PC-3 (cell line): ENCODE results near the gene GRIN1. TPM values are rescaled to one million over a fixed set of nuclear protein-coding genes. Genes with fewer than 3 reads are reported as not detected.
"Not testable (repeated sequence)": the region's sequence is repeated elsewhere in the genome, so short reads cannot be mapped to it uniquely, and the experiment has no call there.

Experiments used
- ATAC-seq: fragments of 200-7000 bp; cut with Tn5 transposase; 2 replicates; pipeline ENCODE4 v1.9.1; 2020; ENCODE audit warnings: mild to moderate bottlenecking, moderate library complexity
- BruUV-seq: library from RNA; stranded (reverse); fragments of 400-500 nt; replicated peaks from 2 replicates; lab custom pipeline; 2021; lab: Mats Ljungman, UMichigan
- CTCF ChIA-PET: fragments of 300-600 bp; sonication (Branson Sonifier 250); formaldehyde crosslinking; loops from one replicate; lab custom pipeline; 2022; ENCODE audit warnings: antibody characterized with exemption; lab: Charles Lee
- POLR2A ChIA-PET: fragments of 300-600 bp; sonication (Branson Sonifier 250); formaldehyde crosslinking; loops from one replicate; lab custom pipeline; 2022; ENCODE audit warnings: antibody characterized with exemption; ENCODE audit not compliant: unreplicated experiment; lab: Charles Lee
- DNase-seq: peaks from one replicate; pipeline ENCODE4 v3.0.0-alpha.2; 2015
- H2AFZ ChIP-seq: fragments of 300-600 bp; sonication (generic); 2 replicates; pipeline ENCODE4 v1.6.0; 2016; ENCODE audit warnings: antibody characterized with exemption, low read length
- H3F3A ChIP-seq: fragments of 300-600 bp; sonication (generic); one replicate; pipeline ENCODE4 v1.6.0; 2017; ENCODE audit warnings: antibody characterized with exemption, low read length, control low read depth, mild to moderate bottlenecking; ENCODE audit not compliant: unreplicated experiment
- H3K27ac ChIP-seq: fragments of 300-600 bp; sonication (generic); 2 replicates; pipeline ENCODE4 v1.5.1; 2016; ENCODE audit warnings: mild to moderate bottlenecking, low read length
- H3K27me3 ChIP-seq: fragments of 300-600 bp; sonication (generic); 2 replicates; pipeline ENCODE4 v1.6.1; 2016; ENCODE audit warnings: low read length, mixed read lengths
- H3K36me3 ChIP-seq: fragments of 300-600 bp; sonication (generic); 2 replicates; pipeline ENCODE4 v1.6.1; 2016; ENCODE audit warnings: low read depth, mixed run types, low read length, mixed read lengths
- H3K4me1 ChIP-seq: fragments of 300-600 bp; sonication (generic); 2 replicates; pipeline ENCODE4 v1.5.1; 2016; ENCODE audit warnings: low read length; ENCODE audit not compliant: insufficient read depth
- H3K4me2 ChIP-seq: fragments of 300-600 bp; sonication (generic); 2 replicates; pipeline ENCODE4 v1.6.0; 2016; ENCODE audit warnings: low read length
- H3K4me3 ChIP-seq: fragments of 300-600 bp; sonication (generic); 2 replicates; pipeline ENCODE4 v1.5.1; 2016; ENCODE audit warnings: mild to moderate bottlenecking, low read length, mixed read lengths
- H3K79me2 ChIP-seq: fragments of 300-600 bp; sonication (generic); 2 replicates; pipeline ENCODE4 v1.6.1; 2017; ENCODE audit warnings: low read length, mixed read lengths
- H3K9ac ChIP-seq: fragments of 300-600 bp; sonication (generic); 2 replicates; pipeline ENCODE4 v1.6.0; 2016; ENCODE audit warnings: mild to moderate bottlenecking, low read length
- H3K9me2 ChIP-seq: fragments of 300-600 bp; sonication (generic); replicated peaks from 2 replicates; pipeline ENCODE4 v1.6.1; 2016; ENCODE audit warnings: mixed run types, low read length, mixed read lengths
- H3K9me3 ChIP-seq: fragments of 300-600 bp; sonication (generic); 2 replicates; pipeline ENCODE4 v1.6.1; 2016; ENCODE audit warnings: low read length, mixed read lengths
- H4K20me1 ChIP-seq: fragments of 300-600 bp; sonication (generic); 2 replicates; pipeline ENCODE4 v1.6.1; 2016; ENCODE audit warnings: low read length, mixed read lengths
- EZH2 ChIP-seq: fragments of 300-600 bp; sonication (generic); IDR thresholded peaks from one replicate; pipeline ENCODE4 v1.6.1; 2017; ENCODE audit warnings: antibody characterized with exemption, mild to moderate bottlenecking, low read length; ENCODE audit not compliant: unreplicated experiment
- EZH2phosphoT487 ChIP-seq: fragments of 300-600 bp; sonication (generic); IDR thresholded peaks from 2 replicates; pipeline ENCODE4 v1.6.1; 2018; ENCODE audit warnings: mild to moderate bottlenecking, antibody characterized with exemption, low read length, borderline replicate concordance
- intact Hi-C: fragments of 100-400 bp; cut with micrococcal nuclease; formaldehyde crosslinking; loops from 2 replicates; pipeline ENCODE4 v1.9.0; 2023
- total RNA-seq: library from RNA; depleted of rRNA; stranded (reverse); fragments of >200 nt; gene quantifications from 2 replicates; pipeline ENCODE4 v1.2.3, GENCODE V29; 2014
- TF ChIP-seq, protein P1 (sequence below): fragments of 300-600 bp; sonication (generic); conservative IDR thresholded peaks from 2 replicates; pipeline ENCODE4 v1.5.1; 2017; ENCODE audit warnings: antibody characterized with exemption, low read depth, mild to moderate bottlenecking, low read length

The GRIN1 gene
- total RNA-seq, 1 experiment from 2014 or later = 0.11 TPM

DNA sequence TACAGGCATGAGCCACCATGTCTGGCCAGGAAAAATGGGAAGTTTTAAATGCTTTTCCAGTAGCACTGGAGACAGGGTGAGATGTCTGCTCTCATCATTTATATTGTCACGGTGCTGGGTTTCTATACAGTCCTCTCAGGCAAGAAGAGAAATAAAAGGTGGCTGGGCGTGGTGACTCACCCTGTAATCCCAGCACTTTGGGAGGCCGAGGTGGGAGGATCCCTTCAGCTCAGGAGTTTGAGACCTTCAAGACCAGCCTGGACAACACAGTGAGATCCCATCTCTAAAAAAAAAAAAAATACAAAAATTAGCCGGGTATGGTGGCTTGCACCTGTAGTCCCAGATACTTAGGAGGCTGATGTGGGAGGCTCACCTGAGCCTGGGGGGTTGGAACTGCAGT is 4.8 kb upstream of the GRIN1 start:
- Histone ChIP-seq H3K4me2 (no peak overlapping the region), H4K20me1 (no peaks in the 10 kb centered on the region), H3K4me1 (no peaks in the 10 kb centered on the region), H2AFZ (no peak overlapping the region), H3K4me3 (no peak overlapping the region), H3K9me2 (no peaks in the 10 kb centered on the region), H3K27me3 (peaks cover 10% of the 10 kb centered on the region; the same call in 1 of the 2 replicates), H3K36me3 (no peaks in the 10 kb centered on the region), H3K9ac (no peak overlapping the region), H3F3A (no peaks in the 10 kb centered on the region), H3K79me2 (peaks cover 7% of the 10 kb centered on the region), H3K9me3 (no peaks in the 10 kb centered on the region), H3K27ac (no peak overlapping the region)
- no peak for DNase-seq
- no TSS peak for BruUV-seq
- POLR2A ChIA-PET = no interaction called here
- no peak for ATAC-seq
- TF ChIP-seq, protein P1, sequence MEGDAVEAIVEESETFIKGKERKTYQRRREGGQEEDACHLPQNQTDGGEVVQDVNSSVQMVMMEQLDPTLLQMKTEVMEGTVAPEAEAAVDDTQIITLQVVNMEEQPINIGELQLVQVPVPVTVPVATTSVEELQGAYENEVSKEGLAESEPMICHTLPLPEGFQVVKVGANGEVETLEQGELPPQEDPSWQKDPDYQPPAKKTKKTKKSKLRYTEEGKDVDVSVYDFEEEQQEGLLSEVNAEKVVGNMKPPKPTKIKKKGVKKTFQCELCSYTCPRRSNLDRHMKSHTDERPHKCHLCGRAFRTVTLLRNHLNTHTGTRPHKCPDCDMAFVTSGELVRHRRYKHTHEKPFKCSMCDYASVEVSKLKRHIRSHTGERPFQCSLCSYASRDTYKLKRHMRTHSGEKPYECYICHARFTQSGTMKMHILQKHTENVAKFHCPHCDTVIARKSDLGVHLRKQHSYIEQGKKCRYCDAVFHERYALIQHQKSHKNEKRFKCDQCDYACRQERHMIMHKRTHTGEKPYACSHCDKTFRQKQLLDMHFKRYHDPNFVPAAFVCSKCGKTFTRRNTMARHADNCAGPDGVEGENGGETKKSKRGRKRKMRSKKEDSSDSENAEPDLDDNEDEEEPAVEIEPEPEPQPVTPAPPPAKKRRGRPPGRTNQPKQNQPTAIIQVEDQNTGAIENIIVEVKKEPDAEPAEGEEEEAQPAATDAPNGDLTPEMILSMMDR = no peak
- no peak for TF ChIP-seq EZH2phosphoT487
- TF ChIP-seq EZH2 = no peak
- intact Hi-C loops = no loop called here
- CTCF ChIA-PET = no interaction called here

DNA sequence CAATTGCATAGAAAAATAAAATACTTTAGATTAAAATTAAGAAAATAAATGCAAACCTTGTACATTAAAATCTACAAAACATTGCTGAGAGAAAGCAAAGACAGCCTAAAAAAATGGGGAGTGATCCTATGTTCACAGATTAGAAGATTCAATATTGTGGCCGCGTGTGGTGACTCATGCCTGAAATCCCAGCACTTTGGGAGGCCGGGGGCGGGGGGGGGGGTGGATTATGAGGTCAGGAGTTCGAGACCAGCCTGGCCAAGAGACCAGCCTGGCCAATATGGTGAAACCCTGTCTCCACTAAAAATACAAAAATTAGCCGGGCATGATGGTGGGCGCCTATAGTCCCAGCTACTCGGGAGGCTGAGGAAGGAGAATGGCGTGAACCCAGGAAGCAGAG is 3.8 kb upstream of the GRIN1 start:
- CTCF ChIA-PET = interaction anchor here (0.7 kb wide), 1 partner anchor 49 kb away, joined by 6 read pairs; no protein-coding TSS in a partner anchor
- H3K27me3 ChIP-seq = peaks cover 10% of the 10 kb centered on the region; the same call in 1 of the 2 replicates
- intact Hi-C loops, H3K4me2 ChIP-seq, H2AFZ ChIP-seq, DNase-seq, H3K9me2 ChIP-seq, POLR2A ChIA-PET, H3K9me3 ChIP-seq, BruUV-seq, ATAC-seq, H4K20me1 ChIP-seq, H3K4me1 ChIP-seq, H3K79me2 ChIP-seq, H3K36me3 ChIP-seq, H3K9ac ChIP-seq, H3F3A ChIP-seq, H3K27ac ChIP-seq, H3K4me3 ChIP-seq: not testable (repeated sequence)

DNA sequence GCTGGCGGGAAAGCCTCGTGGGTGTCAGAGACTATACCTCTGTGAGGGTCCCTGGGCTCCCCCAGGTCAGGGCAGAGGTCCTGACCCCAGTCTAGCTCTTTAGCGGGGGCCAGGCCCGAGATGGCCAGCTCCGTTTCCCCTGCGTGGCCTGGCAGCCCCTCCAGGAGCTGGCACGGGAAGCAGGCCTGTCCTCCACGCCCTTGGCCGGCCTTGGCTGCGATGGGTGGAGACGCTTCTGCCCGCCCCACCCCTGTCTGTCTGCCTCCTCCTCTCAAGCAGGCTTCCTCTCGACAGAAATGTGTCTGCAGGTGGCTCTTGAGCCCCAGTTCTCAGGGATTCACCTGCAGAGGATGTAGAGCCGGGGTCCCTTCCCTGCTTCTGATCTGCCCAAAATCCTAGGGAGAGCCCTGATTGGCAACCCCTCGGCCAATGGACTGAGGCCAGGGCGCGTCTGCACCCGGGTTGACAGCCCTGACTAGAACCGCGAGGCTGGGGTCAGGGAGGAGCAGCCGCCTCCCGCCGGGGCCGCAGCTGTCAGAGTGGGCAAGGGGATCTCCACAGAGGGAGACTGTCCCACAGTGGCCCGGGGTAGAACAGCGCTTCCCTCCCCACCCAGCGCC is 2.6 kb upstream of the GRIN1 start:
- ChIA-PET POLR2A (no interaction called here), CTCF (no interaction called here)
- H3F3A ChIP-seq = no peaks in the 10 kb centered on the region
- H3K36me3 ChIP-seq = no peaks in the 10 kb centered on the region
- H3K27me3 ChIP-seq = peaks cover 10% of the 10 kb centered on the region; the same call in 1 of the 2 replicates
- no peaks in the 10 kb centered on the region for H3K9me2 ChIP-seq
- TF ChIP-seq EZH2 (no peak), EZH2phosphoT487 (no peak)
- TF ChIP-seq, protein P1 = no peak
- H2AFZ ChIP-seq = peak overlapping the region; percentile 36; the same call in 1 of the 2 replicates
- no peaks in the 10 kb centered on the region for H3K4me1 ChIP-seq
- H3K4me3 ChIP-seq = no peak overlapping the region
- no peak overlapping the region for H3K9ac ChIP-seq
- H3K9me3 ChIP-seq = no peaks in the 10 kb centered on the region
- BruUV-seq = no TSS peak
- no peaks in the 10 kb centered on the region for H4K20me1 ChIP-seq
- no peak overlapping the region for H3K27ac ChIP-seq
- peak overlapping the region; percentile 20 for H3K4me2 ChIP-seq
- no peaks in the 10 kb centered on the region for H3K79me2 ChIP-seq
- DNase-seq (no peak), ATAC-seq (peak; percentile 60)
- intact Hi-C loops = no loop called here
